GM18505 (cell line): ENCODE measurements around the gene KMT5C.

Experiments used
- ATAC-seq: cut with Tn5 transposase; IDR thresholded peaks from one replicate; pipeline ENCODE4 v1.9.1; 2021; ENCODE audit not compliant: unreplicated experiment
- POLR2A ChIP-seq: IDR thresholded peaks from 4 replicates; pipeline ENCODE4 v1.6.1; 2011; ENCODE audit warnings: borderline replicate concordance; ENCODE audit not compliant: insufficient read depth, insufficient read length; ENCODE audit errors: extremely low read depth

The KMT5C gene

GRCh38 chr19:55362174-55362989 lies 22.7 kb downstream of the KMT5C start:
- ATAC-seq = no peak
- no peak for TF ChIP-seq POLR2A

- no peak for TF ChIP-seq POLR2A
- no peak for ATAC-seq
These were observed 23.5 kb downstream of the KMT5C start, which contains the start of gene GARIN5B for GRCh38 chr19:55362990-55363716. TSS of gene GARIN5B (minus strand) at chr19:55363260. CDS start at chr19:55363066, 194 bp downstream.

DNA sequence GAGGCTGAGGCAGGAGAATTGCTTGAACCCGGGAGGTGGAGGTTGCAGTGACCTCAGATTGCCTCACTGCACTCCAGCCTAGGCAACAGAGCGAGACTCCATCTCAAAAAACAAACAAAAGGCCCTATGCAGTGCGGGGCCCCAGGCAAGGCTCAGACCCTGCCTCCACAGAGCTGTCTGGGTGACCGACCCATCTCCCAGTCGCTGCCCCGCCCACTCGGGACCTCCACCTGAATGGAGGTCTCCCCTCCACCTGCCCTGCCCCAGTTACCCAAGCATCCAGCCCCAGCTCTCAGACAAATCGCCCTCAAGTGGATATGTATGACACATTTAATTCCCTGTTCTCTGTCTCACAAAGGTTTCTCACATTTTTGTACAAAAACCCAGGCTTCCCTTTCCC lies 25.6 kb downstream of the KMT5C start:
- TF ChIP-seq POLR2A = no peak
- no peak for ATAC-seq

DNA sequence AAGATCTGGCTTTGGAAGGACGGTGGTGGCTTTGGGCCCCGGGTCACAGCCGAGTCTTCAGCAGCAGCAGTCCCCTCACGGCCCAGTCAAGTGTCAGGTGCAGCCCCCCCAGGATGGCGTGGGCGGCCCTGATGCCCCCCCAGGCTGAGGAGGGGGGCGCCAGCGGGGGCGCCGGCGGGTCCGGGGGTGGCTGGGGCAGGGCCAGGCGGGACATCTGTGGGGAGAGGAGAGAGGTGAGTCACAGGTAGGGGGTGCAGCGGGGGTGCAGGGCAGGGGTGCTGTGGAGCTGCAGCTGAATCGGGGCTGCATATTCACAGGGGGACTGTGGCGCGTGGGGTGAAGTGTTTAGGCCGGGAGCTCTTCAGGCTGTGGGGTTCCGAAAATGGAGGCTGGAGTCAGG lies 26.3 kb downstream of the KMT5C start:
- TF ChIP-seq POLR2A = no peak
- no peak for ATAC-seq

DNA sequence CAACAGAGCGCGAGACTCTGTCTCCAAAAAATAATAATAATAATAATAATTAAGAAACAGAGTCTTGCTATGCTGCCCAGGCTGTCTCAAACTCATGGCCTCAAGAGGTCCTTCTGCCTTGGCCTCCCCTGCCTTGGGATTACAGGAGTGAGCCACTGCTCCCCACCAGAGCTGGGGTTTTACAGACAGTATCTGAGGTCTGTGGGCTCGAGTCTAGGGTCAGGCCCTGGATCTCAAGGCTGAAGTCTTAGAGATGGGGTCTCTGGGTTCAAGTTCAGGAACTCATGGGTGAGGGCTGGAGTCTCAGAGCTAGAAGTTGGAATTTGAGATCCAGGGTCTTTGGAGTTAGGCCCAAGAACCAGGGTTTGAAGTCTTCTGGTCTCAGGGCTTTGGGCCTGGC lies 27.1 kb downstream of the KMT5C start:
- TF ChIP-seq POLR2A = no peak
- ATAC-seq = no peak

GRCh38 chr19:55368106-55368505 lies 28.4 kb downstream of the KMT5C start:
- no peak for TF ChIP-seq POLR2A
- ATAC-seq = no peak

DNA sequence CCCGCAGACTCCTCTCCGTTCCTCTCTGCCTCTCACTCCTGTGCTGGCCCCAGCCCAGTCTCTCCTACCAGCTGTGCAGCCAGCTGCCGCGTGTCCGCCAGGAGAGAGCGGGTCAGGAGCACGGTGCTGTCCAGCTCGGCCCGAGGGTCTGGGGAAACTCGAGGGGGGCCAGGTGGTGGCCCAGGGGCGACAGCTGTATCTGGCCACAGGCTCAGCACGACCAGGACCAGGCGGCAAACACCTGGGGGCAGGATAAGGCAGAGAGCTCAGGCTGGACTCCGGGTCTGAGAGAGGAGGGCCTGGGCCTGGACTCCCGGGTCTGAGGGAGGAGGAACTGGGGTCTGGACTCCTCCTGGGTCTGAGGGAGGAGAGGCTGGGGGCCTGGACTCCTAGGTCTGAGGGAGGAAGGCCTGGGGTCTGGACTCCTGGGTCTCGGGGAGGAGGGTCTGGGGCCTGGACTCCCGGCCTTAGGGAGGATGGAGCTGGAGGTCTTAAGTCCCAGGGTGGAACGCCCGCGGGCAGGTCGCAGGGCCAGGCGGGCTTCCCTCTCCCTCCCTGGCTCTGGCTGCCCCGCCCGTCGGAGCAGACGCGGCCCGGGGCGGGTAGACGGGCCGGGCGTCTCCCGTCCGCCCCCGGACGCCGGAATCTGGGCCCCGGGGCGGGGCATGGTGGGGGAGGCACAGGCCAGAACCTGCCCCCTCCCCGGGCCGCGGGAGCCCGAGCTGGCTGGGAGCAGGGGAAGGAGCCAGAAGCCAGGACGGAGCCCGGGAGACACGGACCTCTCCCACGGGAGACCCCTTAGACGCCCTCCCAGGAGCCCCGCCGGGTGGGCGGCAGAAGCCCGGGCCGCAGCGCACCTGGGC lies 29.3 kb downstream of the KMT5C start:
- ATAC-seq = no peak

DNA sequence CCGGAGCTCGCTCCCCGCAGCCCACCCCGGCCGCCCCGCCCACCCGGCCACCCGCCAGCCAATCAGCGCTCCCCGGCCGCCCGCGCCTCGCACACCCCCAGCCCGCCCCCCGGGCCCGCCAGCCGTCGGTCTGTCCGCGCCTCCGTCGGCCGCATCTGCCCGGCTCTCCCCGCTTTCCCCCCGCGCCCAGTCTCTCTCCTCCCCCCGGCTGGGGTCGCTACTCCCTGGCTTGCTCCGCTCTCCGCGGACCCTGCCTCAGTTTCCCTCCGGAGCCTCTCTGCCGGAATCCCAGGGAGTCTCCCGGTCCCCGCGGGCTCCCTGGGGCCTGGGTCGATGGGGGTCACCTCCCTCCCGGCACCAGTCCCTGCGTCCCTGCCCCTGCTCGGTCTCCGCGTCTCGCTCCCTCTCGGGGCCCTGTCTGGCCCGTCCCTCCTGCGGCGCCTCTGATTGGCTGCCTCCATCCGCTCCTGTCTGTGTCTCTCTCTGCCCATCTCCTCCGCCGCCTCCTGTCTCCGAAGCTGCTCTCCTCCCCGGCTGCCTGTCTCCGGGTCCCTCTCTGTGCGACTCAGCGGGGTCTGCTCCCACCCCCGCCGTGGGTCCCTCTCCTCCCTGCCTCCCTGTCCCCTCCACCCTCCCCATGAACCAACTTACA lies 30.1 kb downstream of the KMT5C start:
- ATAC-seq = no peak
- no peak for TF ChIP-seq POLR2A

More for the DNA sequence above, 29.3 kb downstream of the KMT5C start:
- TF ChIP-seq POLR2A = no peak

DNA sequence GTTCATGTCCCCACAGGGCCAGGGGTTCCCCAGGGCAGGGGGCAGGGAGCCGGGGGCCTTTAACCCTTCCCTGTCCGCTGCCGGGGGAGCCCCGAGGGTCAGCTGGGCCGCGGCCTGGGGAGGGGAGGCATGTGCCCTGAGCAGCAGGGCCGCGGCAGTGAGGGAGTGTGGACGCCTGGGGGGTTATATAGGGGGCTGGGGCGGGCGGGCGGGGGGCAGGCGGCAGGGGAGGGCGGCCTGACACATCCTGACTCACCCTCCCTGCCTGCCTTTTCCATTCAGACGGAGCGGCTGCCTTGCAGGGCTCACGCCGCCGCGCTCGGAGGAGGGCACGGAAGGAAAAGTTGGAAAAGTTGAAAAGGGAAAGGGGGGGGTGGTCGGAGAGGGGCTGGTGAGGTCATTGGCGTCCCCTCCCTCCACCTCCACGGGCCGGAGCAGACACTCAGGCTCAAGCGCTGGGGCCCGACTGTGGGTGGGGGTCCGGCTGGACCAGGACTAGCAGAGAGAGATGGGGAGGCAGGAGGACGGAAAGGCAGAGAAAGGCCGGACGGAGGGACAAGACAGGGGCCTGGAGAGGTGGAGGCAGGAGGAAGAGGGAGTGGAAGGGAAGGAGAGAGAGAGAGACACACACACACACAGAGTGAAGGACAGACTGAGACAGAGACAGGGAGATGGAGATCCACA lies 30.8 kb downstream of the KMT5C start, which contains the start of gene IL11:
Gene IL11, minus strand, starts transcription at position 159 of the 684 bp plus-strand sequence. Its CDS starts 153 bp downstream, at position 6.
- no peak for TF ChIP-seq POLR2A
- ATAC-seq = no peak

DNA sequence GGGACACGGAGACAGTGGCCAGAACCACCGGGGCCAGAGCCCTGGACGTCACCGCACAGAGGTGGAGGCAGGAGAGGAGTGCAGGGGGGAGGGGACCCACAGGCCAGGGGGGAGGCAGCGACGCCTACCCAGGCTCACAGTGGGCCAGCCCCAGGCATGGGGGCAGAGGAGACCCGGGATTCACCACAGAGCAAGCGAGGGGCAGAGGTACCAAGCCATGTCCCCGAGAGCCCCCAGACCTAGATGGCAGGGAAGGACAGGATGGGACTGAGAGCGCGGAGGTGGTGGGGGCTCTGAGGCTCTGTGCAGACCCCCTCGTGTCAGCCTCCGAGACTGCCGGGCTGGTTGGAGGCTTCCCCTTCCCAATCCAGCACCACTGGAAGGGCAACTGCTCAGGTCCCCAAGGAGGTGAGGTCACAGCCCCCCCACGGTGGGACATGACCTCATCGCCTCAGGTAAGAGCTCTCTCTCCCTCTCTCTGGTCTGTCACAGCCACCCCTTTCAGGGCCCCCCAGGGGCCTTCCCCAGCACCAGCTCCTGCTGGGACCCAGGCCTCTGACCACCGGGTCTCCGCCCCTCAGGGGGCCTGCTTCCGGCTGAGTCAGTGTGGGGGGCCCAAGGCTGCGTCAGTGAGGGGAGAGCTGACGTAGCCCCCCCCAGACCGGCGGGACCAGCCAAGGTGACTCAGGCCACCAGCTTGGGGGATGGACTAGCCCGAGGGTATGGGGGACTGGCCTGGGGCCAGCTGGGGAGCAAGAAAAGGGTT lies 32.8 kb downstream of the KMT5C start:
- TF ChIP-seq POLR2A = no peak
- ATAC-seq = no peak

GRCh38 chr19:55373306-55373992 lies 33.8 kb downstream of the KMT5C start:
- no peak for ATAC-seq
- TF ChIP-seq POLR2A = no peak
